BLaER1 (cell line): ENCODE measurements around the gene API5.

Source experiments
- H3K27ac ChIP-seq: shearing (Covaris generic); formaldehyde crosslinking; 2 replicates; pipeline ENCODE4 v1.8.1; 2022
- H3K27me3 ChIP-seq: shearing (Covaris generic); formaldehyde crosslinking; 2 replicates; pipeline ENCODE4 v1.8.1; 2022
- H3K36me3 ChIP-seq: shearing (Covaris generic); formaldehyde crosslinking; 2 replicates; pipeline ENCODE4 v1.8.1; 2022
- H3K4me1 ChIP-seq: shearing (Covaris generic); formaldehyde crosslinking; 2 replicates; pipeline ENCODE4 v1.8.1; 2022
- H3K4me2 ChIP-seq: shearing (Covaris generic); formaldehyde crosslinking; 2 replicates; pipeline ENCODE4 v1.8.1; 2022
- H3K4me3 ChIP-seq: shearing (Covaris generic); formaldehyde crosslinking; 2 replicates; pipeline ENCODE4 v1.8.1; 2022
- H3K9ac ChIP-seq: shearing (Covaris generic); formaldehyde crosslinking; 2 replicates; pipeline ENCODE4 v1.8.1; 2022
- H3K9me3 ChIP-seq: shearing (Covaris generic); formaldehyde crosslinking; 2 replicates; pipeline ENCODE4 v1.8.1; 2022
- H4K20me1 ChIP-seq: shearing (Covaris generic); formaldehyde crosslinking; 2 replicates; pipeline ENCODE4 v1.8.1; 2022
- Cebpa-rat ChIP-seq: shearing (Covaris generic); IDR thresholded peaks from 2 replicates; pipeline ENCODE4 v1.8.1; 2022

Gene API5

DNA sequence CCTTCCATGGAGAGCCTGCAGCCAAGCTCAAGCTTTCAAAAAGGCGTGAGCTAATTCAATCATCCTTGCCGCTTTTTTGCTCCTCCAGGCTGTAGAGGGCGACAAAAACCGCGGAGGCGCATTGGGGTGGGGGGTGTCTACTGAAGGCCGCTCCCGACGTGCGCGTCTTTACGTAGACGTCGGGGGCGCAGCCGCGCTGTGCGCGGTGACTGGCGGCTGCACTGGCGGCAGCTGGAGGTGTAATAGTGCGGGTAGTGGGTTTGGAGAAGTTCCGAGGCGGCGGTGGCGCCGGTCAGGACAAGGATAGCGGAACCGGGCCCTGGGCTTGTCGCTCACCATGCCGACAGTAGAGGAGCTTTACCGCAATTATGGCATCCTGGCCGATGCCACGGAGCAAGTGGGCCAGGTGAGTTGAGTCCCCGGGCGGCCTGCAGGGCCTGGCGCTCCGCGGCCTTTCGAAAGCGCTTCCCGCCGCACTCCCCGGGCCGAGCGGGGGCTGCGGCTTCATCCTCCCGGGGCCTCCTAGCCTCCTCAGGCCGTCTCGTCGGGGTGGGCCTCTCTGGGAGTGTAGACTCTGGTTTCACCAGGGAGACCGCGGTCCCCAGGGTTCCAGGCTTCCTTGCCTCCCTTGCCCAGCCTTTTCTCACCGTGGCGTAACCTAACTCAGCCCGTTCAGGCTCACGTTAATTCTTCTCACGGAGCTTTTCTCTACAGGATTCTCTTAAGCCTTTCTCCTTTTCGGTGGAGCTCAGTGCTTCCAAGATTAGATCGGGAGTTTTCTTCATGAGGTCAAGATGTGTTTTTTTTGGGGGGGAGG is at the start of gene API5:
TSS of gene API5 (plus strand) at position 206 of the 817 bp plus-strand sequence. CDS start at position 338, 132 bp downstream.
- no peaks in the 10 kb centered on the region for H3K9me3 ChIP-seq
- peak within 1 kb of the TSS; percentile 94 for H3K27ac ChIP-seq
- no peaks in the 10 kb centered on the region for H3K27me3 ChIP-seq
- H3K4me2 ChIP-seq: peak within 1 kb of the TSS; percentile 85
- peaks cover 37% of the 10 kb centered on the region for H3K4me1 ChIP-seq
- peak within 1 kb of the TSS; percentile 95 for H3K9ac ChIP-seq
- no peaks in the 10 kb centered on the region for H3K36me3 ChIP-seq
- peaks cover 52% of the 10 kb centered on the region for H4K20me1 ChIP-seq
- peak within 1 kb of the TSS; percentile 97 for H3K4me3 ChIP-seq
- no peak for TF ChIP-seq Cebpa-rat

DNA sequence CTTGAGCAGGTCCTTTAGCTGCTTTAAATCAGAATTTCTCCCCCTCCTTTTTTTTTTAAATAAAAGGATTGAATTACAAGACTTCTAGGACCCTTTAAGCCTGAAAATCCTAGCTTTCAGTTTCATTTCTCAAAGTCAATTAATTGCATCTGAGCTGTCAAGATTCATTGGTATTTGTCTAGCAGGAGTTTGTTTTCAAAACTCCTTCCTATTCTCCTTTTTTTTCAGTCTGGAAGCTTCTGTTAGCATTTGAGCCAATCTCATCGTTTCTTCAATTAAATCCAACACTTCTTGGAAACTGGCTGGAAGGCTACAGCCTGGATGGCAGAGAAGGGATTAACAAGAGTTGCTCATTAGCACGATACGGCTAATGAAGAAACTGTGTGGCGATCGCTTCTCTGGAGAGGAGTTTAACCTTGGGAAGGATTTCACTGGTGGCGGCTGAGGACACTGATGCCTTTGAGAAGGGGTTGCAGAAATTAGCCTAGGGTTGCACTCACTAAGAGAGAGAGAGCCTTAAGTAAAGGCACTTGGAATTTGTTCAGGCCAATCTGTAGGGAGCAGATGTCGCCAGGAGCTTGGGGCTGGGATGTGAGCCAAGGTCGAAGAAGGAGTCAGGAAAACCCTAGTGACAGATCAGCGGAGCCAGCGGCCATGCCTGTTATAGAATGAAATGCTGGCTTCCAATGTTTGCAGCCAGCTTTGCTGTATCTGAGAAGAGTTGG is 43.8 kb upstream of the API5 start:
- no peak overlapping the region for H3K4me3 ChIP-seq
- no peak overlapping the region for H3K4me2 ChIP-seq
- no peak overlapping the region for H3K27ac ChIP-seq
- H3K36me3 ChIP-seq: no peaks in the 10 kb centered on the region
- H3K9ac ChIP-seq: no peak overlapping the region
- no peaks in the 10 kb centered on the region for H4K20me1 ChIP-seq
- H3K9me3 ChIP-seq: 0 out of 2 replicates have a peak, but pooled peaks cover 3% of the 10 kb centered on the region
- TF ChIP-seq Cebpa-rat: no peak
- no peaks in the 10 kb centered on the region for H3K4me1 ChIP-seq
- H3K27me3 ChIP-seq: no peaks in the 10 kb centered on the region

DNA sequence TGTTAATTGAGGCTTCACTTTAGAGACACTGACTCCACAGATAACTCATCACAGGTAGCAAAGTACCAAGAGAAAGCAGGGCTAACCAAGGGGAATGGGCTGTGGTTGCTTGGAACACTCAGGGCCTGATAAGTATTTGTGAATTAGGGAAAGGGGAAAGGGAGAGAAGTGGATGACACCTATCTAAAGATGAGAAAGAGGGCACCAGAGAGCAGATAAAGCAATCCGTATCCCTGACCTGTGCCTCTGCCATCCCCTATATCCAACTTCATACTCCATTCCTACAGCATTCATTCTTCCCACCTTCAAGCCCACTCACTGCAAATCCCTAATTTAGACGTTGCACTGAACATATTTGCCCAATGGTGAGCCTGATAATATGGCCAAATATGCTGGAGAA is 43.0 kb upstream of the API5 start:
- TF ChIP-seq Cebpa-rat: no peak
- Histone ChIP-seq H3K9ac (no peak overlapping the region), H3K27me3 (no peaks in the 10 kb centered on the region), H4K20me1 (no peaks in the 10 kb centered on the region), H3K27ac (no peak overlapping the region), H3K4me2 (no peak overlapping the region), H3K36me3 (no peaks in the 10 kb centered on the region), H3K4me1 (no peaks in the 10 kb centered on the region), H3K4me3 (no peak overlapping the region), H3K9me3 (peaks cover 10% of the 10 kb centered on the region)

DNA sequence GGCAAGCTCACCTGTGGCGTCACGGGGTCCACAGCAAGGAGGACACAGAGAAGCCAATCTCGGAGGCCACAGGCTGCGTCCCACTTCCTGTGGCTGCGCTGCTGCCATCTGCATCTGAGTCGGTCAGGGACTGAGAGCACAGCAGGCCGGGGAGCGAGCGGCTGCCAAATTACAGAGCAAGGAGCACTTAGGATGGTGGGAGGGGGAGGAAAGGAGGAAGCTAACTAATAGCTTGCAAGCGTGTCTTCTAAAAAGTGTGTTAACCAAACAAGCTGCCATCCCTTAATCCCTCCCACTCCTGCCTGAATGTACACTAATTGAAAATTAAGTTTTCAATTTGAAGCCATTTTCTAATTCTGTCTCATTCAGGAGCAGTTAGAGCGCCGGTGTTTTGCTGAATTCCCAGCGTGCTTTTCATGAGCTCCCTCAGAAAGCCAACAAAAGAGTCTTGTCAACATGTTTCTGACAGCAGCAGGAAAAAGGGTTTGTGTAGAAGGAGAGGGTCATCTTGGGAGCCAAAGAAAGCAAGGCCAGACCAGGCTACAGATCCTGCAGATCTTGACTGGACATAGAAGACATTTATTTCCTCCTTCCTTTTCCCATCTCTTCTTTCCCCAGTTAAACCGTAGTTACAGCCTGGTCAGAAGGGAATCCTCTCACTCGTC is 42.4 kb upstream of the API5 start:
- H3K4me3 ChIP-seq: no peak overlapping the region
- H3K36me3 ChIP-seq: no peaks in the 10 kb centered on the region
- no peak overlapping the region for H3K9ac ChIP-seq
- H4K20me1 ChIP-seq: no peaks in the 10 kb centered on the region
- H3K27me3 ChIP-seq: no peaks in the 10 kb centered on the region
- no peak overlapping the region for H3K4me2 ChIP-seq
- peaks cover 14% of the 10 kb centered on the region for H3K9me3 ChIP-seq
- H3K27ac ChIP-seq: no peak overlapping the region
- no peaks in the 10 kb centered on the region for H3K4me1 ChIP-seq
- no peak for TF ChIP-seq Cebpa-rat

DNA sequence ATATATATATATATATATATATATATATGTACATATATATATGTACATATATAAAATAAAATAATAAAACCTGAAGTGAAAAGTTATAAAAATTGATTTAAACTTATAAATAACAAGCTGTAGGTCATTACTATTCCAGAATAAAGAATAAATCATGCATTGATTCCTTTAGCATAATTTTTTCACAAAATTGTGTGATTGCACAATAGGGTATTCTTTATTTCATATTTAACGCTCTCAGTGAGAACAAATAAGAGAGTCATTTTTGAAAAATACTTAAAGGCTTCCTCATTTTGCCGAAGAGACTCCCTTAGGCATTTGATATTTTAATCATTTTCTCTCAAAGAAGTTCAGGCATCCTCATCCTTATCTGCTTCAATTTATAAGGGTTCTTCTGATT is 41.3 kb upstream of the API5 start:
- TF ChIP-seq Cebpa-rat: no peak; the same call in 1 of the 2 replicates
- Histone ChIP-seq H3K27me3 (no peaks in the 10 kb centered on the region), H3K9ac (no peak overlapping the region)

DNA sequence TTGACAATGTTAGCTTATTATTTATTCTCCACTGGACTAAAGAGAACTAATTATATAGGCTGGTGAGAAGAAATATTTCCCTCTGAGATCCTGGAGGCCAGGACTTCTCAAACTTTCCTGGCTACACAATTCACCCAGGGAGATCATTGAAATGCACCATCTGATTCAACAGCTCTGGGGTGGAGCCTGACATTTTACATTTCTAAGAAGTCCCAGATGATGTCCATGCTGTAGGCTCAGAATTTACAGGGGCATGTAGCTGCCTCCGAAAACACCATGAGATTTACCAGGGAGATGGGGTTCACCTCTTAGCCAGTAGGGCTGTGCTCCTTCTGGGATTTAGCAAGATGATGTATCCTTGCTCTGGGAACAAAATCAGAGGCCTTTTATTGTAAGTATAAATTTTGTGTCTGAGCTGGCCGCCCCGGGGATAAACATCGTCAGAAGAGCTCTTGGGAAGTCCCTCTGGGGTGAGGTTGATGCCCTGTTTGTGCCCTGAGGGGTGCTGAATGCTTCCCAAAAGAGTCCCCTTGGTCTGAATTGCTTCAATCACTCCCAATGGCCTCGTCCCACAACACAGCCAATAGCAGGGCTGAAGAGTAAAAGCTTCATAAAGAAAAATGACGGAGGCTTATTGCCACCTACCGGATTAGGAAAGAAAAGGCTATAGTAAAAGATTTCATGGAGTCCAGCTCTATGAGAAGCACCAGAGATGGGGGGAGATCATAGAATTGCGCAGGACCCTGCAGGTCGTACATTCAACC is 33.4 kb upstream of the API5 start:
- no peak overlapping the region for H3K4me3 ChIP-seq
- no peak for TF ChIP-seq Cebpa-rat
- H3K36me3 ChIP-seq: no peaks in the 10 kb centered on the region
- H3K27ac ChIP-seq: no peak overlapping the region
- no peak overlapping the region for H3K4me2 ChIP-seq
- H3K9me3 ChIP-seq: peaks cover 14% of the 10 kb centered on the region
- no peak overlapping the region for H3K9ac ChIP-seq
- H3K4me1 ChIP-seq: no peaks in the 10 kb centered on the region
- H4K20me1 ChIP-seq: no peaks in the 10 kb centered on the region
- no peaks in the 10 kb centered on the region for H3K27me3 ChIP-seq

More for the DNA sequence above, 41.3 kb upstream of the API5 start:
- H3K36me3 ChIP-seq: no peaks in the 10 kb centered on the region
- H3K4me3 ChIP-seq: no peak overlapping the region
- H3K9me3 ChIP-seq: peaks cover 18% of the 10 kb centered on the region
- H3K4me1 ChIP-seq: no peaks in the 10 kb centered on the region
- H4K20me1 ChIP-seq: no peaks in the 10 kb centered on the region
- no peak overlapping the region for H3K27ac ChIP-seq
- no peak overlapping the region for H3K4me2 ChIP-seq

DNA sequence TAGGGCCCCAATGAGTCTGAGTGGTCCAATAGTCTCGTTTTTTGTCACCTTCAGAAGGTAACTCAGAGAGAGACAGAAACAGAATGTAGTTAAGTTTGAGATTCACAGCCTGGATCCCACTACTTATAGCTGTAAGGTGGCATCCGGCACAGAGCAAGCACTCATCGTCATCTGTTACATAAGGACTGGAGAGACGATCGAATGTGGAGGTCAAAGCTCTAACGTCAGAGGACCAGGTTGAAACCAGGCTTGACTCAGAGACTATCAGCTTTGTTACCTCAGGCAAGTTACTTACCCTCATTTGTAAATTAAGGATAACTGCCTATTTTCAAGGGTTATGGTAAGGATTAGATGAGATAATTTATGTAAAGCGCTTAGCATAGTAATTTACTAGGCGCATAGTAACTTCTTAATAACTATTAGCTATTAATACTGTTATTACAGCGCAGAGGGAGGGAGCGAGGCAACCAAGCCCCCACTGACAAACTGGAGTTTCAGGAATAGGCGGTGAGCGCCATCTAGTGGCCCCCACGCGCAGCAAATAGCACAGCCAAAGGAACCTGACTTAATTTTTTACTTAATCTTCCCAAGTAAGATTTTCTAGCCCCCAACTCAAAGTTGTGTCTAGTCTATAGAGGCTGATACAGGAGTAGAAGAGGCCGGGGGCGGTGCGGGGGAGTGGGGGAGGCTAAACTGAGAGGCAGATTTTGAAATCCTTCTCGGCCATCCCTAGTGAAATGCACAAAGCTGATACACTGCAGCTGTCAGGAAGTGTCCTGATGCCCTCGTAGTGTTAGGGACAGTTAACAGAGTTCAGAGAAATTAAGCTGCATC is 29.0 kb upstream of the API5 start:
- Histone ChIP-seq H3K4me3 (no peak overlapping the region), H3K9ac (no peak overlapping the region), H4K20me1 (no peaks in the 10 kb centered on the region), H3K4me1 (no peaks in the 10 kb centered on the region), H3K36me3 (no peaks in the 10 kb centered on the region), H3K9me3 (no peaks in the 10 kb centered on the region), H3K4me2 (no peak overlapping the region), H3K27ac (no peak overlapping the region), H3K27me3 (no peaks in the 10 kb centered on the region)
- TF ChIP-seq Cebpa-rat: no peak

DNA sequence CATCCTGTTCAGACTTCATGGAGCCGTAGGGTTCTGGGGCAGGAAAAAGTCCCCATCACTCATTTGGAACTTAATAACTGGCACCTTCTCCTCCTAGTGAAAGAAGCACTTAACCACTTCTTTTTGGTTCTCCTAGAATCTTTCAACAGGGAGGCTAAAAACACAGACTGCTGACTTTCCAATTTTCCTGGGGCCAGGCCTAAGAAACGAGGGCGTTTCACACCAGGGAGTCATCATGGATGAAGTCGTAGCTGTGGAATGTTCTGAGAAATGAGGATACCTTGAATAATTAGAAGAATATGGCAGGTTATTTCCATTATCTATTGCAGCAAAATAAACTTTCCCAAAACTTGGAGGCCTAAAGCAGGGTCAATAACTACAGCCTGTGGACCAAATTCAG is 26.0 kb upstream of the API5 start:
- Histone ChIP-seq H3K4me3 (no peak overlapping the region), H3K9ac (no peak overlapping the region), H4K20me1 (no peaks in the 10 kb centered on the region), H3K9me3 (peaks cover 12% of the 10 kb centered on the region), H3K27ac (no peak overlapping the region), H3K27me3 (no peaks in the 10 kb centered on the region), H3K36me3 (no peaks in the 10 kb centered on the region), H3K4me1 (no peaks in the 10 kb centered on the region), H3K4me2 (no peak overlapping the region)
- TF ChIP-seq Cebpa-rat: no peak

DNA sequence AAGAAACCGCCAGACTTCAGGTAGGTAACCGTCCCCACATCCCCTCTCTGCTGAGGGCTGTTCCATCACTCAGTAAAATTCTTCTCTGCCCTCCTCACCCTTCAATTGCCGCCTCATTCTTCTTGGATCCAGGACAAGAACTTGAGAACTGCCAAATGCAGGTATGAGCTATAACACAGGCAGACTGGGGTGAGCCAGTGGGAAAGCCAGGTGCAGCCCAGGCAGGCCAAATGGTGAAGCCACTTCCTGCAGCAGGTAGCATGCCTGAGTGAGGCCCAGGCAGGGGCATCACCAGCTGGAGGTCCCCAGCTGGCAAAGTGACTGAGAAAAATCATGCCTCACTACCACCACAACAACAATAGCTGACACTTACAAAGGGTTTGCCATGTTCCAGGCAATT is 22.4 kb upstream of the API5 start:
- Histone ChIP-seq H3K9ac (no peak overlapping the region), H4K20me1 (no peaks in the 10 kb centered on the region), H3K4me3 (no peak overlapping the region), H3K36me3 (no peaks in the 10 kb centered on the region), H3K27ac (no peak overlapping the region), H3K4me1 (no peaks in the 10 kb centered on the region), H3K9me3 (peaks cover 16% of the 10 kb centered on the region), H3K4me2 (no peak overlapping the region), H3K27me3 (no peaks in the 10 kb centered on the region)
- TF ChIP-seq Cebpa-rat: no peak
